Stimulated activated CD8-positive, alpha-beta memory T cell treated with anti-CD3 and anti-CD28 coated beads, Interleukin-4, amount 100 ng/mL, for 1 hour (primary cell): Measurements from ENCODE around the gene FRAS1.
"Not testable (repeated sequence)": the region's sequence is repeated elsewhere in the genome, so short reads cannot be mapped to it uniquely, and the experiment has no call there.

Source experiments
- DNase-seq, 2 donors: peaks; one replicate each; pipeline ENCODE4 v3.0.0-alpha.2; 2020; ENCODE audit warnings: low read depth in 2 of 2, low spot score in 1 of 2

FRAS1 gene

GRCh38 chr4:78210694-78211410 lies 153.7 kb downstream of the FRAS1 start:
- no peak for DNase-seq

GRCh38 chr4:78213218-78213617 lies 156.1 kb downstream of the FRAS1 start:
- DNase-seq: no peak

- no peak for DNase-seq
Observed at GRCh38 chr4:78214078-78214477, 157.0 kb downstream of the FRAS1 start.

GRCh38 chr4:78217557-78217956 lies 160.4 kb downstream of the FRAS1 start:
- no peak for DNase-seq

- no peak for DNase-seq
Observed at GRCh38 chr4:78218260-78218659, 161.1 kb downstream of the FRAS1 start.

GRCh38 chr4:78219825-78220224 lies 162.7 kb downstream of the FRAS1 start:
- no peak for DNase-seq

- no peak for DNase-seq
Observed at GRCh38 chr4:78220283-78220682, 163.2 kb downstream of the FRAS1 start.

- DNase-seq: no peak
Observed at GRCh38 chr4:78222575-78223186, 165.6 kb downstream of the FRAS1 start.

GRCh38 chr4:78225236-78225635 lies 168.1 kb downstream of the FRAS1 start:
- DNase-seq: no peak

GRCh38 chr4:78226279-78226678 lies 169.2 kb downstream of the FRAS1 start:
- no peak for DNase-seq

GRCh38 chr4:78227411-78228057 lies 170.4 kb downstream of the FRAS1 start:
- no peak for DNase-seq

- DNase-seq: no peak
Observed at GRCh38 chr4:78235800-78236199, 178.7 kb downstream of the FRAS1 start.

GRCh38 chr4:78237360-78237759 lies 180.2 kb downstream of the FRAS1 start:
- DNase-seq: no peak

- DNase-seq: no peak
Observed at GRCh38 chr4:78242071-78242470, 184.9 kb downstream of the FRAS1 start.

GRCh38 chr4:78244705-78245485 lies 187.8 kb downstream of the FRAS1 start:
- no peak for DNase-seq

GRCh38 chr4:78247536-78248285 lies 190.6 kb downstream of the FRAS1 start:
- no peak for DNase-seq

GRCh38 chr4:78250500-78250899 lies 193.4 kb downstream of the FRAS1 start:
- DNase-seq: no peak

- not testable (repeated sequence) for DNase-seq
Observed at GRCh38 chr4:78252773-78253172, 195.7 kb downstream of the FRAS1 start.

GRCh38 chr4:78254893-78255292 lies 197.8 kb downstream of the FRAS1 start:
- DNase-seq: no peak

- no peak for DNase-seq
Observed at GRCh38 chr4:78265006-78265405, 207.9 kb downstream of the FRAS1 start.

- DNase-seq: no peak
Observed at GRCh38 chr4:78267790-78268189, 210.7 kb downstream of the FRAS1 start.
